ENCODE data around the gene RILPL2.

RILPL2 gene

GRCh38 chr12:123475246-123475703 is 38.8 kb upstream of the RILPL2 start:
- TF ChIP-seq POU6F1 (CRISPR knock-in tag; IDR thresholded peaks at IDR 0.05; ENCODE audit: borderline replicate concordance, low read depth) (no peak), TSHZ2 (CRISPR knock-in tag; IDR thresholded peaks at IDR 0.05) (no peak), ZC3H10 (CRISPR knock-in tag; IDR thresholded peaks at IDR 0.05) (no peak), RARB (CRISPR knock-in tag; IDR thresholded peaks at IDR 0.05) (no peak), PPARA (CRISPR knock-in tag; IDR thresholded peaks at IDR 0.05; ENCODE audit: borderline replicate concordance) (no peak), ZFP30 (CRISPR knock-in tag; IDR thresholded peaks at IDR 0.05) (no peak), TCF4 (CRISPR knock-in tag; IDR thresholded peaks at IDR 0.05; ENCODE audit: borderline replicate concordance) (no peak), ZNF565 (CRISPR knock-in tag; conservative IDR thresholded peaks at IDR 0.05; ENCODE audit: low read depth) (no peak), ZFP3 (CRISPR knock-in tag; IDR thresholded peaks at IDR 0.05) (no peak), TOX (CRISPR knock-in tag; IDR thresholded peaks at IDR 0.05; ENCODE audit: borderline replicate concordance) (no peak), ISL1 (CRISPR knock-in tag; IDR thresholded peaks at IDR 0.05) (no peak), SNAI2 (CRISPR knock-in tag; IDR thresholded peaks at IDR 0.05) (no peak), ESRRG (CRISPR knock-in tag; IDR thresholded peaks at IDR 0.05) (no peak), CREB5 (CRISPR knock-in tag; IDR thresholded peaks at IDR 0.05; ENCODE audit: low read depth) (no peak), CSRNP3 (CRISPR knock-in tag; IDR thresholded peaks at IDR 0.05) (no peak)
- ATAC-seq = no peak

- no peak for TF ChIP-seq ZNF565 (CRISPR knock-in tag; conservative IDR thresholded peaks at IDR 0.05; ENCODE audit: low read depth)
- TF ChIP-seq ZC3H10 (CRISPR knock-in tag; IDR thresholded peaks at IDR 0.05) = no peak
- no peak for TF ChIP-seq ZNF8 (CRISPR knock-in tag; IDR thresholded peaks at IDR 0.05)
- TF ChIP-seq OSR1 (CRISPR knock-in tag; IDR thresholded peaks at IDR 0.05) = no peak
- no peak for TF ChIP-seq PPARA (CRISPR knock-in tag; IDR thresholded peaks at IDR 0.05; ENCODE audit: borderline replicate concordance)
- no peak for TF ChIP-seq ARNTL (CRISPR knock-in tag; IDR thresholded peaks at IDR 0.05; ENCODE audit: borderline replicate concordance, low read depth)
- TF ChIP-seq ZFP30 (CRISPR knock-in tag; IDR thresholded peaks at IDR 0.05) = no peak
- no peak for TF ChIP-seq CSRNP3 (CRISPR knock-in tag; IDR thresholded peaks at IDR 0.05)
- TF ChIP-seq PATZ1 (CRISPR knock-in tag; IDR thresholded peaks at IDR 0.05; ENCODE audit: borderline replicate concordance) = no peak
- TF ChIP-seq SNAI2 (CRISPR knock-in tag; IDR thresholded peaks at IDR 0.05) = no peak
- no peak for ATAC-seq
Observed at GRCh38 chr12:123474485-123475245, 38.2 kb upstream of the RILPL2 start.

Measured in SK-N-SH treated with all-trans-retinoic acid at 6 μM for 48 hours (cell line).